SU-DHL-6 (cell line): ENCODE measurements around the gene HPD.

Experiments
- H2AFZ ChIP-seq: fragments of 200-600 bp; sonication (generic); 2 replicates; pipeline ENCODE4 v1.6.1; 2014; ENCODE audit warnings: low read depth, mild to moderate bottlenecking, moderate library complexity, mixed read lengths, antibody characterized with exemption, low read length; ENCODE audit not compliant: severe bottlenecking
- H3F3A ChIP-seq: fragments of 200-600 bp; shearing (Covaris generic); 2 replicates; pipeline ENCODE4 v1.6.0; 2016; ENCODE audit warnings: antibody characterized with exemption, mild to moderate bottlenecking; ENCODE audit not compliant: insufficient read depth
- H3K27ac ChIP-seq: fragments of 200-600 bp; sonication (generic); 2 replicates; pipeline ENCODE4 v1.5.1; 2016; ENCODE audit warnings: low read depth, mild to moderate bottlenecking, low read length, moderate library complexity, mixed read lengths
- H3K27me3 ChIP-seq: fragments of 200-600 bp; sonication (generic), shearing (Covaris generic); 2 replicates; pipeline ENCODE4 v1.6.0; 2014; ENCODE audit warnings: mild to moderate bottlenecking, low read length
- H3K36me3 ChIP-seq: fragments of 200-600 bp; sonication (generic); 2 replicates; pipeline ENCODE4 v1.6.1; 2014; ENCODE audit warnings: mild to moderate bottlenecking, low read length, mixed read lengths
- H3K4me2 ChIP-seq: fragments of 300-600, 200-600 bp; shearing (Covaris generic), sonication (generic); 2 replicates; pipeline ENCODE4 v1.6.0; 2014; ENCODE audit warnings: low read length, low read depth, mild to moderate bottlenecking; ENCODE audit not compliant: poor library complexity, severe bottlenecking
- H3K4me3 ChIP-seq: fragments of 200-600 bp; sonication (generic); 2 replicates; pipeline ENCODE4 v1.5.1; 2014; ENCODE audit warnings: antibody characterized with exemption, low read length, mild to moderate bottlenecking, mixed read lengths; ENCODE audit not compliant: insufficient read depth, poor library complexity, severe bottlenecking
- H3K79me2 ChIP-seq: fragments of 200-600 bp; sonication (generic); 2 replicates; pipeline ENCODE4 v1.6.1; 2014; ENCODE audit warnings: mild to moderate bottlenecking, low read length, moderate library complexity; ENCODE audit not compliant: insufficient read depth
- H3K9ac ChIP-seq: fragments of 200-600 bp; sonication (generic); 2 replicates; pipeline ENCODE4 v1.7.0; 2014; ENCODE audit warnings: mild to moderate bottlenecking, low read length
- H3K9me2 ChIP-seq: fragments of 200-600 bp; sonication (generic); replicated peaks from 2 replicates; pipeline ENCODE4 v1.6.1; 2014; ENCODE audit warnings: low read length; ENCODE audit not compliant: insufficient read depth
- H3K9me3 ChIP-seq: fragments of 200-600 bp; sonication (generic); 2 replicates; pipeline ENCODE4 v1.6.1; 2014; ENCODE audit warnings: low read length, mixed read lengths; ENCODE audit not compliant: insufficient read depth
- H4K20me1 ChIP-seq: fragments of 200-600 bp; sonication (generic); 2 replicates; pipeline ENCODE4 v1.6.1; 2014; ENCODE audit warnings: low read depth, mild to moderate bottlenecking, antibody characterized with exemption, low read length, moderate library complexity, mixed read lengths
- EZH2phosphoT487 ChIP-seq: fragments of 200-600 bp; sonication (generic), shearing (Covaris generic); conservative IDR thresholded peaks from 2 replicates; pipeline ENCODE4 v1.6.1; 2018; ENCODE audit warnings: mild to moderate bottlenecking, antibody characterized with exemption, low read length, moderate library complexity, mixed read lengths
- TF ChIP-seq, protein P1 (sequence below): fragments of 200-600 bp; sonication (generic); IDR thresholded peaks from one replicate; pipeline ENCODE4 v1.5.1; 2017; ENCODE audit warnings: antibody characterized with exemption, mild to moderate bottlenecking, low read length, moderate library complexity; ENCODE audit not compliant: insufficient read depth, poor library complexity, severe bottlenecking

The HPD gene

DNA sequence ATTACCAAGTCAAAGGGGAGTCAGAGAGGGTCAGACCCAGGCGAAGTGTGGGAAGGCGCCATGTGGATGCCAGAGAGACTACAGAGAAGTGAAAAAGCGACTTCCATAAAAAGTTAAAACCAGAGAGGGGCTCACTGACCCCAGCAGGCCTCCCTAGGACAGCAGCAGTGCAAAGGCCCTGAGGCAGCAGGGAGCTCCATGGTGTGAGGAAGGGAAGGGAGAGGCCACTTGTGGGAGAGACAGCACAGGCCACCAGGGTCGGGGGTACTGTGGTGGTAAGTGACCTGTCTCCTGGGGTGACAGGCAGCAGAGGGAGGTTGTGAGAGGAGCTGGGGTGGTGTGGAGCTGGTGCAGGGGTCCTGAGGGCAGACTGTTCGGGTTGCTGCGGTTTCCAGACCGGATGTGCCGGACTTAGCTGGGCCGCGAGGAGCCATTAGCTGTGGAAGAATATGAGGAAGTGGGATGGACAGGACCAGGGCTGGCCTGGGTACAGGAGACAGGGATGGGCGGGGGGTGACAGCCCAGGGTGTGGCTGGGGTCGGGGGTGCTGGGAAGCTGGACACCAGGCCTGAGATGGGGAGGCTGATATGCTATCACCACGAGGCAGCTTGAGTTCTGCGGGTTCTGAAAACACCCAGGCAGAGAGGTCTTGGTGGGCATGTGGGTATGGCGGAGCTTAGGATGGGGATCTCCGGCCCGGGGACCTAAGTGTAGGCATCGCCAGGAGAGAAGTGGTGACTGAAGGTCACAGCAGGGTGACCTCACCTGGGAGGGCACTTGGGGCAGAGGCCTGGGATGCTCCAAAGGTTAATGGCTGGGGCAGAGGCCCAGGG, 32.1 kb downstream of the HPD start:
- Histone ChIP-seq H3K36me3 (peaks cover 12% of the 10 kb centered on the region; the same call in 1 of the 2 replicates), H3K9ac (no peak overlapping the region), H3K27me3 (no peaks in the 10 kb centered on the region), H3K4me2 (no peak overlapping the region), H4K20me1 (no peaks in the 10 kb centered on the region), H3F3A (no peaks in the 10 kb centered on the region), H3K27ac (no peak overlapping the region), H3K9me2 (no peaks in the 10 kb centered on the region), H3K4me3 (no peak overlapping the region), H3K9me3 (no peaks in the 10 kb centered on the region), H2AFZ (no peak overlapping the region), H3K79me2 (no peaks in the 10 kb centered on the region)
- TF ChIP-seq EZH2phosphoT487 = no peak
- TF ChIP-seq, protein P1, sequence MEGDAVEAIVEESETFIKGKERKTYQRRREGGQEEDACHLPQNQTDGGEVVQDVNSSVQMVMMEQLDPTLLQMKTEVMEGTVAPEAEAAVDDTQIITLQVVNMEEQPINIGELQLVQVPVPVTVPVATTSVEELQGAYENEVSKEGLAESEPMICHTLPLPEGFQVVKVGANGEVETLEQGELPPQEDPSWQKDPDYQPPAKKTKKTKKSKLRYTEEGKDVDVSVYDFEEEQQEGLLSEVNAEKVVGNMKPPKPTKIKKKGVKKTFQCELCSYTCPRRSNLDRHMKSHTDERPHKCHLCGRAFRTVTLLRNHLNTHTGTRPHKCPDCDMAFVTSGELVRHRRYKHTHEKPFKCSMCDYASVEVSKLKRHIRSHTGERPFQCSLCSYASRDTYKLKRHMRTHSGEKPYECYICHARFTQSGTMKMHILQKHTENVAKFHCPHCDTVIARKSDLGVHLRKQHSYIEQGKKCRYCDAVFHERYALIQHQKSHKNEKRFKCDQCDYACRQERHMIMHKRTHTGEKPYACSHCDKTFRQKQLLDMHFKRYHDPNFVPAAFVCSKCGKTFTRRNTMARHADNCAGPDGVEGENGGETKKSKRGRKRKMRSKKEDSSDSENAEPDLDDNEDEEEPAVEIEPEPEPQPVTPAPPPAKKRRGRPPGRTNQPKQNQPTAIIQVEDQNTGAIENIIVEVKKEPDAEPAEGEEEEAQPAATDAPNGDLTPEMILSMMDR = no peak

DNA sequence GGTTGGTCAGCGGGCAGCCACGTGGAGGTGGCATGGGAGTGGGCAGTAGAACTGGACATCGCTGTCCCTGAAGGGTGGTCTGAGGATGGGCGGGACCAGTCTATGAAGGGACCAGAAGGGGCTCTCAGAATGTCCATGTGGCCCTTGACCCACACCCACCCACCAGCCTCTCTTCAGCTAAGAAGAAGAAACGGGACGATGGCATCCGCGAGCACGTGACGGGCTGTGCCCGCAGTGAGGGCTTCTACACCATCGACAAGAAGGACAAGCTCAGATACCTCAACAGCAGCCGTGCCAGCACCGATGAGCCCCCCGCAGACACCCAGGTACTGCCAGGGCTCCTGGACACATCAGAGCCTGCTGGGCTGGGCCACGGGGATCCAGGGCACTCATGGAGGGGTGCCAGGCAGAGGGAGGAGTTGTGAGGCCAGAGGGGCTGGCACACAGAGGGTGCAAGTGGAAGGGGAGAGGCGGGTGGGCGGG, 33.6 kb downstream of the HPD start:
- no peak for TF ChIP-seq EZH2phosphoT487
- TF ChIP-seq, protein P1 = no peak
- Histone ChIP-seq H4K20me1 (no peaks in the 10 kb centered on the region), H3K36me3 (0 out of 2 replicates have a peak, but pooled peaks cover 7% of the 10 kb centered on the region)

DNA sequence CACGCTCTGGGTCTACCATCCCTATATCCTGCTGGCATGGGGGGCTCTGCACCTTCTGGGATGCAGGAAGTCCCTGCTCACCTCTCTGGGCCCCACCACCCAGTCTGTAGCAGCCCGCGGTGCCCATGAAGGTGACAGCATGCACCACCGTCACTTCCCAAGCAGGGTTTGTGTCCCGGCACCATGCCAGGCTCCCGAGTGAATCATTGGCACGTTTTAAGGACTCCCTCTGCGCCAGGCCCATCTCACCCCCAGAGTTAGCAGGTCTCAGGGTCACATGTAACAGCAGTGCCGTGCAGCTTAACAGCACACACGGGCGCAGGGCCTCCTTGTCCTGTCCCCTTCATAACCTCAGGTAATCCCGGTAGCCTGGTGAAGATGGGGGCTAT, 34.9 kb downstream of the HPD start:
- no peaks in the 10 kb centered on the region for H3F3A ChIP-seq
- no peak overlapping the region for H3K4me2 ChIP-seq
- no peaks in the 10 kb centered on the region for H3K9me2 ChIP-seq
- H3K36me3 ChIP-seq = 0 out of 2 replicates have a peak, but pooled peaks cover 2% of the 10 kb centered on the region
- no peaks in the 10 kb centered on the region for H4K20me1 ChIP-seq
- H3K4me3 ChIP-seq = no peak overlapping the region
- H2AFZ ChIP-seq = no peak overlapping the region
- H3K27me3 ChIP-seq = no peaks in the 10 kb centered on the region
- no peak overlapping the region for H3K9ac ChIP-seq
- no peak overlapping the region for H3K27ac ChIP-seq
- no peaks in the 10 kb centered on the region for H3K79me2 ChIP-seq
- H3K9me3 ChIP-seq = no peaks in the 10 kb centered on the region
- TF ChIP-seq, protein P1 = no peak
- no peak for TF ChIP-seq EZH2phosphoT487

More for the DNA sequence above, 33.6 kb downstream of the HPD start:
- no peaks in the 10 kb centered on the region for H3K27me3 ChIP-seq
- no peak overlapping the region for H3K4me3 ChIP-seq
- H3K9me3 ChIP-seq = no peaks in the 10 kb centered on the region
- no peak overlapping the region for H3K27ac ChIP-seq
- no peaks in the 10 kb centered on the region for H3K79me2 ChIP-seq
- no peaks in the 10 kb centered on the region for H3K9me2 ChIP-seq
- H3K9ac ChIP-seq = no peak overlapping the region
- no peak overlapping the region for H3K4me2 ChIP-seq
- H3F3A ChIP-seq = no peaks in the 10 kb centered on the region
- no peak overlapping the region for H2AFZ ChIP-seq
